Endothelial cell of umbilical vein (primary cell): ENCODE measurements around the gene ANO7. TPM values are rescaled to one million over a fixed set of nuclear protein-coding genes. Genes with fewer than 3 reads are reported as not detected.

Source experiments
- BruUV-seq: library from RNA; stranded (reverse); fragments of 400-500 nt; replicated peaks from 2 replicates; lab custom pipeline; 2021; lab: Mats Ljungman, UMichigan
- CTCF ChIA-PET: fragments of 300-600, 350-600 bp; sonication (Branson Sonifier 250); formaldehyde crosslinking; loops from one replicate; lab custom pipeline; 2021; ENCODE audit warnings: antibody characterized with exemption, inconsistent platforms; lab: Charles Lee
- POLR2A ChIA-PET: fragments of 300-600, 350-600 bp; sonication (Branson Sonifier 250); formaldehyde crosslinking; loops from one replicate; lab custom pipeline; 2021; ENCODE audit warnings: antibody characterized with exemption, inconsistent platforms; lab: Charles Lee
- DNase-seq: peaks from one replicate; pipeline ENCODE4 v3.0.0-alpha.2; 2011; ENCODE audit warnings: low read depth, low spot score
- FAIRE-seq: peaks from 2 replicates; lab custom pipeline; 2011; peaks lifted over from hg19 to GRCh38; lab: Jason Lieb, UNC
- H2AFZ ChIP-seq: 2 replicates; pipeline ENCODE4 v1.6.0; 2012; ENCODE audit warnings: low read depth, low read length, control low read depth, inconsistent platforms
- H3K27ac ChIP-seq: 2 replicates; pipeline ENCODE4 v1.5.1; 2011; ENCODE audit warnings: low read depth, mild to moderate bottlenecking, control low read depth, low read length, moderate library complexity; ENCODE audit not compliant: insufficient read depth
- H3K27me3 ChIP-seq, 2 experiments: 2 replicates each; pipeline versions ENCODE4 v1.6.0 to v1.6.1; 2011; ENCODE audit warnings: low read length in 2 of 2, mixed read lengths in 1 of 2; ENCODE audit not compliant: control insufficient read depth in 2 of 2, insufficient read depth in 2 of 2
- H3K36me3 ChIP-seq, 2 experiments: 2 replicates in 1 of 2; 3 replicates in 1 of 2; pipeline ENCODE4 v1.5.1; 2011; ENCODE audit warnings: low read length in 2 of 2, mild to moderate bottlenecking in 1 of 2, moderate library complexity in 1 of 2; ENCODE audit not compliant: control insufficient read depth in 2 of 2, insufficient read depth in 2 of 2; ENCODE audit errors: extremely low read depth in 1 of 2
- H3K4me1 ChIP-seq: 3 replicates; pipeline ENCODE4 v1.5.1; 2011; ENCODE audit warnings: mild to moderate bottlenecking, low read length; ENCODE audit not compliant: control insufficient read depth, insufficient read depth; ENCODE audit errors: extremely low read depth
- H3K4me2 ChIP-seq: 2 replicates; pipeline ENCODE4 v1.6.1; 2011; ENCODE audit warnings: low read length, control low read depth, mixed read lengths; ENCODE audit not compliant: insufficient read depth
- H3K4me3 ChIP-seq, 3 experiments: fragments of 200-600 bp in 1 of 3; sonication (generic), shearing (Covaris generic) in 1 of 3; replicated peaks in 1 of 3; 2 replicates each; pipeline ENCODE4 v1.5.1; 2011 to 2016; ENCODE audit warnings: control low read depth in 3 of 3, low read length in 3 of 3, mild to moderate bottlenecking in 2 of 3, inconsistent platforms in 1 of 3, low read depth in 1 of 3, moderate library complexity in 1 of 3; ENCODE audit not compliant: insufficient read depth in 1 of 3
- H3K79me2 ChIP-seq: 2 replicates; pipeline ENCODE4 v1.6.0; 2012; ENCODE audit warnings: low read length, inconsistent platforms; ENCODE audit not compliant: control insufficient read depth, insufficient read depth
- H3K9ac ChIP-seq: replicated peaks from 2 replicates; pipeline ENCODE3; 2011; ENCODE audit warnings: low read length, control low read depth; ENCODE audit not compliant: insufficient read depth; ENCODE audit errors: extremely low read depth
- H3K9me1 ChIP-seq: replicated peaks from 3 replicates; pipeline ENCODE4 v1.6.0; 2011; ENCODE audit warnings: mild to moderate bottlenecking, low read length; ENCODE audit not compliant: control insufficient read depth, insufficient read depth; ENCODE audit errors: extremely low read depth
- H3K9me3 ChIP-seq: replicated peaks from 2 replicates; pipeline ENCODE4 v1.5.1; 2012; ENCODE audit warnings: low read length, inconsistent platforms; ENCODE audit not compliant: control insufficient read depth, insufficient read depth
- H4K20me1 ChIP-seq: replicated peaks from 2 replicates; pipeline ENCODE3; 2011; ENCODE audit warnings: mild to moderate bottlenecking, low read length; ENCODE audit not compliant: control insufficient read depth, insufficient read depth; ENCODE audit errors: extremely low read depth
- CTCF ChIP-seq, 2 donors: IDR thresholded peaks; 1 replicate in 1 of 2; 2 replicates in 1 of 2; pipeline ENCODE4 v1.5.1; 2011; ENCODE audit warnings: low read length in 2 of 2, mild to moderate bottlenecking in 2 of 2, moderate library complexity in 2 of 2, control low read depth in 1 of 2, inconsistent platforms in 1 of 2, low read depth in 1 of 2; ENCODE audit not compliant: insufficient read depth in 1 of 2; ENCODE audit errors: extremely low read depth in 1 of 2
- EZH2 ChIP-seq: IDR thresholded peaks from 2 replicates; pipeline ENCODE4 v1.6.1; 2012; ENCODE audit warnings: borderline replicate concordance, low read depth, mild to moderate bottlenecking, moderate library complexity, low read length, inconsistent platforms; ENCODE audit not compliant: severe bottlenecking
- FOS ChIP-seq: IDR thresholded peaks from 2 replicates; pipeline ENCODE4 v1.6.1; 2011; ENCODE audit warnings: mild to moderate bottlenecking, low read length, moderate library complexity, borderline replicate concordance; ENCODE audit not compliant: insufficient read depth
- MYC ChIP-seq: IDR thresholded peaks from one replicate; pipeline ENCODE4 v1.6.1; 2011; ENCODE audit warnings: mild to moderate bottlenecking, low read depth, low read length
- POLR2A ChIP-seq: IDR thresholded peaks from 2 replicates; pipeline ENCODE4 v1.6.1; 2012; ENCODE audit warnings: low read depth, mild to moderate bottlenecking, control low read depth, low read length
- POLR2AphosphoS5 ChIP-seq: IDR thresholded peaks from 2 replicates; pipeline ENCODE4 v1.6.1; 2012; ENCODE audit warnings: low read depth, mild to moderate bottlenecking, control low read depth, low read length, moderate library complexity; ENCODE audit not compliant: insufficient read depth
- dilution Hi-C: fragments of 300-500 bp; cut with MboI; formaldehyde crosslinking; loops from one replicate; pipeline ENCODE4 v1.15.0; 2019; ENCODE audit warnings: low sequenced_read_pairs; ENCODE audit not compliant: extremely low pct_ligation_motif_present
- intact Hi-C: fragments of 100-400 bp; cut with micrococcal nuclease; formaldehyde crosslinking; loops from one replicate; pipeline ENCODE4 v1.10.0; 2022
- polyA plus RNA-seq, 4 experiments: library from polyadenylated mRNA; depleted of rRNA in 3 of 4; stranded (reverse) in 3 of 4; unstranded in 1 of 4; fragments of >200 nt; gene quantifications; 2 replicates each; pipeline versions ENCODE4 v1.2.1 to v1.2.3, GENCODE V29; 2011 to 2012; ENCODE audit warnings: missing spikeins in 1 of 4
- total RNA-seq: library from RNA; stranded (reverse); gene quantifications from 2 replicates; pipeline ENCODE4 v1.2.3, GENCODE V29; 2021
- TF ChIP-seq, protein P1 (sequence below): IDR thresholded peaks from 2 replicates; pipeline ENCODE4 v1.6.1; 2011; ENCODE audit not compliant: insufficient read depth, insufficient read length

Gene ANO7
- total and polyA plus RNA-seq, 2 donors (not counting 3 experiments of a cell fraction or from before 2014, with no cell fraction given), result 0.81 to 2.5 TPM

DNA sequence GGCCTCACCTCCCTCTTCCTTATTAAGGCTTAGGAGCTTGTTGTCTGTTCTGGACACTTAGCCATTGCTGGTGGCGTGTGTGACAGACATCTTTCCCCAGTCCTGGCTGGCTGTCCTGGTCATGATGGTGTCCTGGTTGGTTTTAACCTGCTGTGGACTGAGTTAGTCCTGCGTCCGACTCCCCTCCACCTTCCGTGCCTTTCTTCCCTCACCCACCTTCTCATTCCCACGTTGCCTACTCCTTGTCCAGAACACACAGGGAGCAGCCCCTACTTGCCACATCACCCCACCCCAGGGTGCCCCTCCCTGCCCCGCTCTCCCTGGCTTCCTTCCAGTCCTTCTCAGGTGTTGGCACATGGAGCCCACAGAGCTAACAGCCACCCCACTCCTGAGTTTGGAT is 9.5 kb downstream of the ANO7 start:
- no peaks in the 10 kb centered on the region for H3K36me3 ChIP-seq
- DNase-seq (no peak), FAIRE-seq (no peak)
- H3K27me3 ChIP-seq, result no peaks in the 10 kb centered on the region
- H4K20me1 ChIP-seq, result no peaks in the 10 kb centered on the region
- POLR2A ChIA-PET, result no interaction called here
- dilution Hi-C loops (no loop called here), intact Hi-C loops (no loop called here)
- no TSS peak for BruUV-seq
- H3K9me1 ChIP-seq, result no peaks in the 10 kb centered on the region
- H3K9ac ChIP-seq, result no peak overlapping the region
- CTCF ChIA-PET, result no interaction called here
- H3K4me2 ChIP-seq, result no peak overlapping the region
- H3K27ac ChIP-seq, result no peak overlapping the region
- H2AFZ ChIP-seq, result no peak overlapping the region
- no peaks in the 10 kb centered on the region for H3K9me3 ChIP-seq
- H3K4me3 ChIP-seq, result no peak overlapping the region
- H3K79me2 ChIP-seq, result no peaks in the 10 kb centered on the region
- TF ChIP-seq, protein P1, sequence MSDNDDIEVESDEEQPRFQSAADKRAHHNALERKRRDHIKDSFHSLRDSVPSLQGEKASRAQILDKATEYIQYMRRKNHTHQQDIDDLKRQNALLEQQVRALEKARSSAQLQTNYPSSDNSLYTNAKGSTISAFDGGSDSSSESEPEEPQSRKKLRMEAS, result no peak
- no peak for TF ChIP-seq EZH2
- TF ChIP-seq FOS, result no peak
- no peaks in the 10 kb centered on the region for H3K4me1 ChIP-seq

- ChIA-PET POLR2A (no interaction called here), CTCF (no interaction called here)
- Histone ChIP-seq H2AFZ (no peak overlapping the region), H3K9ac (no peak overlapping the region), H3K27me3 (no peaks in the 10 kb centered on the region), H3K4me3 (no peak overlapping the region), H3K4me1 (no peaks in the 10 kb centered on the region), H3K9me3 (no peaks in the 10 kb centered on the region), H3K9me1 (no peaks in the 10 kb centered on the region), H3K79me2 (no peaks in the 10 kb centered on the region), H3K36me3 (no peaks in the 10 kb centered on the region), H4K20me1 (no peaks in the 10 kb centered on the region), H3K4me2 (no peak overlapping the region), H3K27ac (no peak overlapping the region)
- TF ChIP-seq CTCF (IDR thresholded peaks at IDR 0.05; ENCODE audit: extremely low read depth in 1 of 2, insufficient read depth in 1 of 2, low read depth in 1 of 2, low read length in 2 of 2) (no peak), POLR2A (no peak), MYC (no peak), FOS (no peak), POLR2AphosphoS5 (no peak), EZH2 (no peak)
- TF ChIP-seq, protein P1, result no peak
- intact Hi-C loops, result no loop called here
- DNase-seq, result no peak
- dilution Hi-C loops, result no loop called here
- no TSS peak for BruUV-seq
- no peak for FAIRE-seq
Observed at GRCh38 chr2:241198381-241199279, 10.2 kb downstream of the ANO7 start.
